Kasumi-1 (cell line): ENCODE results near the gene CCDC102A.

Source experiments
- DNase-seq, 2 experiments: peaks; one replicate each; lab custom pipeline; 2025; lab: John Stamatoyannopoulos, UW

Gene CCDC102A

DNA sequence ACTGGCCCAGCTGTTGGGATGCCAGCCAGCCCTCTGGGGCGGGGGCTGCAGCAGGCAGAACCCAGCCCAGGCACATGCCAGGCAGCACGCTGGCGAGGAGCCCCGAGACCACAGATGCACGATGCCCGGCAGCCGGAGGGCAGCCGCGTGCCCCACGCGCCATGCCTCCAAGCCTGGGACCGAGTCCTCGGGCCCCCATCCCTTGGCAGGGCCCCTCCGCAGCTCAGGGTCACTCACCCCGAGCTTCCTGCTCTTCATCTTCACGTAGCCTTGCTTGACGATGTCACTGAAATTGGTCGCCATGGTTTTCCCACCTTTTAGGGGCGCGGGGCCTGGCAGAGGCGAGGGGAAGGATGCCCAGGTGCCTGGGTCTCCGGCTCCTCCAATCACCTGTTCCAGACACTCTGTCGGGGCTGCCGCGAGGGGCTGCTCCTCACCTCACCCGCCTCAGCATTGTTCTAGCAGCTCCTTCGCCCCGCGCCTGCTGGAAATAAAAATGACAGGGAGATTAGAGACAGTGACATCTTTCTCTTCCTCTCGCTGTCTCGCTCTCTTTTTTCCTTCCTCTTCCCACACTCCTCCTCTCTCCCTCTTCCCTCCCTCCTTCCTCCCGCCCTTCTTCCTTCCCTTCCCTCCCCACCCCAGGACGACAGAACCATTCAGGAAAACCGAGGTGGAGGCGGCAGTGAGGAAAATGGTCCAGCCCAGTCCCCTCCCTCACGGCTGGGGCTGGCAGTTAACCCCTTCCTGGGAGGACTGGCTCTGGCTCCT is 57.0 kb downstream of the CCDC102A start:
- DNase-seq: peak; percentile 35 to 51

DNA sequence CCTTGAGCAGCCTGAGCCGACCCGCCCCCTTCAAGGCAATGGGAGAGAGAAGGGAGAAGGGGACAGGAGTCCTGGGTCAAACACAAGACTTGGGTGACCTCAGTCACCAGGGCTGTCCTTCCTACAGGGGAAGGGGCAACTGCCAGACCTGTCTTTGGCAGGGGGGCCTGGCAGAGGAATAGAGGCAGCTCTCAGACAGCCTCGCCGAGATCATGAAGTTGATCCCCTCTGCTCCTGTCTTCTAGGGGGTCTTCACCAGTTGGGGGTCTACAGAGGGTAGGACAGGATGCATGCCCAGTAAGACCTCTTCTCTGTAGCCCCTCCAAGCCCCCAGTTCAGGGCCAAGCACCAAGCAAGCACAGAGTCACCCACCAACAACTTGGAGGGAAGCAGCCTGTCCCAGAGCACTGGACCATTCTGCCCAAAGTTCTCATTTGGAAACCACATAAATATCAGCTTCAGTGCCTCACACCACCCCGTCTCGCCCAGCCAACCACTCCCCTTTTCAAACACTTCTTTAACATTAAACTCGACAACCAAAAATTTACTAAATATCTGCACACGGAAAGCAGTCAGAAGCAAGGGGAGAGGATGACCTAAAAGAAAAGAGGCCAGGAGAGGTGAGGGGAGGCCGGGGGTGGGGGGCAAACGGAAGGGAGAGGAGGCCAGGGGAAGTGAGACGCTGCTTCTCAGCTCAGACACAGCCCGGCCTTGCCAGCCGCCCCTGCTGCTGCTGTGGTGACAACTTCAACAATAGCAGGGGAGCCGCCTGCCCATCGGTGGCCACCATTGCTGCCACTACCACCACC is 57.8 kb downstream of the CCDC102A start:
- no peak for DNase-seq

- DNase-seq: no peak
Observed at GRCh38 chr16:57477531-57478202, 58.7 kb downstream of the CCDC102A start.

DNA sequence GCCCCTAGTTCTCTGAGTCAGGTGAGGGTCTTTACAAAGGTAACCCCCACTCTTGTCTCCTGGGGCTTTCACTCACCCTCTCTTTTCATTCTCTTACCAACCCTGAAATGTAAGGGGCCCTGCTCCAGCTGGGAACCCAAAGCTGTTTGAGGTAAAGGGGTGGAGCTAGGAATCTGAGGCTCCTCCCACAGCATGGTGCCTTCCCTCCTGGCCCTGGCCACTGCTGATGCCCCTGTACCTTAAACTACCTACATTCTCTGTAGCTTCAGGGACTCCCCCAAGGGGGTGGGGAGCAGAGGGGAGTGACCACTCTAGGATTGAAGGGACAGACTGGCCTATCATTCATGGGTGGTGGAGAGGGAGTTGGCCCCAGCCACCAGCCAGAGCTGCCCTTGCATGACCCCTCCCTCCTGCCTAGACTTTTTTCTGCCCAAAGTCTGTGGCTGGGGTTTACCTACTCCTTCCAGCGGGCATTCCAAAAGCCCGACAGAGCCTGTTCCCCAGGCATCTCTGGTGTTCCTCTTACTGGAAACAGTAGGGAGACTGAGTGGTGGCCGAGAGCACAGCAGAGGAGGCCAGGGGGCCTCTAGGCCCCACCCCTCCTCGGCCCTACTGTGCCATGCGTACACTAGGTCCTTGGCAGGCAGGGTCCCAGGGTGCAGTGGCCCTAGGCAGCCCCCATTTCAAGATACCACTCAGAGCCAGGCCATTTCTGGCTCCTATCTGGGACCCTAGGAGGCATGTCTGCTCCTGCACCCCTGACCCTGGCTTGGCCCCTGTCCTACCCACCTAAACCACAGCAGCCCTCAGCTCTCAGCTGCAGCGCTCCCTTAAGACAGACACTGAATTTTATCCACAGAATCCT is 59.6 kb downstream of the CCDC102A start:
- DNase-seq: no peak

- DNase-seq: peak; percentile 96 to 97
Observed at GRCh38 chr16:57475711-57476339, 60.5 kb downstream of the CCDC102A start.

DNA sequence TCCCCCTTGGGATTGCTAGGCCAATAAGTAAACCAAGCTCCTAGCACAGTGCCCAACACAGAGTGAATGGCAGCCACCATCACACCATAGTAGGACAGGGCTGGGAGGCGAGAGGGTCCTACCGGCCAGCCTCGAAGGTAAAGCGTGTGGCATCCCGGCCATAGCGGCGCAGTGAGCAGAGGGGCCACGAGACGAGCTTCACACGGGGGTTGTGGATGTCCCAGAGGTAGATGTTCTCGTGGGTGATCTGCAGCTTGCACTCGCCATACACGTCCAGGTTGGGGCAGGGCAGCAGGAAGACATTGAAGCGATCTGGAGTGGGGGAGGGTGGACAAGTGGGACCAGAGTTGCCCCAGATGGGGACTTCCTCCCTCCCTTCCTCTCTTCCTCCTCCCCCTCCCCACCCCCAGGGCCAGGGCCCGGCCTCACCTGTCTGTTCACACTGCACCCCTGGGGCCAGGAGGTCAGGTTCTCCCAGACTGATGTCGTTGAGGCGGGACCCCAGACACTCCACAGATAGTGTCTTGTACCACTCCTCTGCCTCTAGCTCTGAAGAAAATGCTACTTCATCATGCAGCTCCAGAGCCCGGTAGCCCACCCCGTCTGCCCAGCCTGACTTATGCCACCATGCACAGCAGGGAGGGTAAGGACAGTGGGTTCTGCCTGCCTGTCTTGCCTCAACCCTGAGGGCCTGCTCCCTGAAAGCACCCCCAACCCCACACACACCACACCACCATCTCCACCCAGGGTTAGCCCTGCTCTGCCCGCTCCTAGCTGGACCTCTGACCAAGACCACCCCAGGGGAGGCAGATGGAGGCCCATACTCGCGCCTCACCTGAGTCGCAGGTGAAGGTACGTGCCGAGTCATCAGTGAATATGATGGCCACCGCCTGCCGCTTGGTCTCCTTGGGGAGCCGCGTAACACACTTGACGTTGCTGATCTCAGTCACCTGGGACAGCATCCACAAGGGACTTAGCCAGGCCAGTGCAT is 61.4 kb downstream of the CCDC102A start:
- DNase-seq: no peak

GRCh38 chr16:57473906-57474305 is 62.5 kb downstream of the CCDC102A start:
- no peak for DNase-seq

- DNase-seq: no peak
Observed at GRCh38 chr16:57473176-57473840, 63.1 kb downstream of the CCDC102A start.

DNA sequence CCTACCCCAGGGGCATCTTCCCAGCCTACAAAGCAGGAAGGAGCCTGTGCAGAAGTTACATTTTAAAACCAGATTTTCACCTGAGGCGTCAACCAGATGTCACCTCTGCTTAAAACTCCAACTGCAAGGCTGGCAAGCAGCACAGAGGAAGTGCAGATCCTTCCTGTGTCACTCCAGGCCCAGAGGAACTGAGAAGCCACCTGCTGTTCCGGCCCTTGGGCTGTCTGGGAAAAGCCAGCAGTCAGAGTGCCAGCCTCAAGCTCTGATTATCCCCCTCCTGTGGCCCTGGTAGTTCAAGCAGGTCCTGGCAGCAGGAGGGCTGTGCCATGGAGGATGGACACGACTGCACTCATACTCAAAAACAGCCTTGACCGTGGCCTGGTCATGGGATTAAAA is 63.7 kb downstream of the CCDC102A start:
- DNase-seq: peak; percentile 58 to 62

GRCh38 chr16:57471852-57472664 is 64.3 kb downstream of the CCDC102A start:
- no peak for DNase-seq

GRCh38 chr16:57471209-57471608 is 65.2 kb downstream of the CCDC102A start:
- no peak for DNase-seq

GRCh38 chr16:57470711-57471110 is 65.7 kb downstream of the CCDC102A start:
- no peak for DNase-seq

DNA sequence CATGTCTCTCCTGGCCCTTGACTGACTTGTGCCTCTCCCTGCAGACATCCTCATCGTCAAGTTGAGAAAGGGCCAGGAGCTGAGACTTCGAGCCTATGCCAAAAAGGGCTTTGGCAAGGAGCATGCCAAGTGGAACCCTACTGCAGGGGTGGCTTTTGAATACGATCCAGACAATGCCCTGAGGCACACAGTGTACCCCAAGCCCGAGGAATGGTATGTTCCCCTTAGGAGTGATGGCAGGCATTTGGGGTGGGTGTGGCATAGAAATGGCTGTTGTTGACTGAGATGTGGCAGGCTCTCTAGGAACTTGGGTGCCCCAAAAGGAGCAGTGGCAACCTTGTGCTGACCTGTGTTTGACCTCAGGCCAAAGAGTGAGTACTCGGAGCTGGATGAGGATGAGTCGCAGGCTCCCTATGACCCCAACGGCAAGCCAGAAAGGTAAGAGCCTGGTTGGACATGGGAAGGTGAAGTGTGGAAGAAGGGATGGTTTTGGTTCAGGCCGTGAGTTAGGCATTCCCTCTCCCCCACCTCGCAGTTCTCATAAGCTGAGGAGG is 66.4 kb downstream of the CCDC102A start:
- no peak for DNase-seq

DNA sequence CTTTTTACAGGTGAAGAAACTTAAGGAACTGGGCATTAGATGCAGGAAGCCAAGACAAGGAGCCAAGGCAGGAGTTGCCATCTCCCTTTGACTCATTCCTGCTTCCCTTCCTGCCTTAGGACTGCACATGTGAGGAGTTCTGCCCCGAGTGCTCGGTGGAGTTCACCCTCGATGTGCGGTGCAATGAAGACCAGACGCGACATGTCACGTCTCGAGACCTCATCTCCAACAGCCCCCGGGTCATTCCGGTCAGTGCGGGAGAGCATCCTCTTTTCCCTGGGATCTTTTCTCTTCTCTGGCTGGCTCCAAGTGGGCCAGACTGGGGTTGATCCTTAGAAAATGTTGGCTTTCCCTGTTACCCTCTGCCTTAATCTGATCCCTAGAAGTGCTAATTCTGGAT is 67.3 kb downstream of the CCDC102A start:
- no peak for DNase-seq

GRCh38 chr16:57468346-57468745 is 68.0 kb downstream of the CCDC102A start:
- no peak for DNase-seq

DNA sequence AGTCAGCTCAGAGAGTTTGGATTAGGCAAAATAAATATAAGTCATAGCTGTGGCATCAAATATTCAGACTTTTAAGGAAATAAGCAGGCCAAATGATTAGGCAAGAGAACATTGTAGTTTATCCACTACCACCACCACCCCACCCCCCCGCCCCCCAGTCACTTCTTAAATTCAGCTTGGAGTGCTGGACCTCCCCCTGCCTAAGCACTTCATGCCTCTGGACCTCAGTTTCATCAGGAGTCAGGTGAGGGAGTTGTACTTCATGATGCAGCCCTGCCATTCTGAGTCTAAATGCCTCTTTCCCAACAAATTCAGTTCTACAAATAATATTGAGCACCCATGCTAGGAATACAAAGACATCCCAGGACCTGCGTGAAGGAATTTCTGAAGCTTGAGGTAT is 71.8 kb downstream of the CCDC102A start:
- no peak for DNase-seq

- peak in 1 of 2 experiments; percentile 12 for DNase-seq
Observed at GRCh38 chr16:57462978-57463362, 73.4 kb downstream of the CCDC102A start.
